HepG2 (cell line): ENCODE measurements around the gene PHF14.

Source experiments
- BCL6 ChIP-seq: IDR thresholded peaks from 2 replicates; pipeline ENCODE4 v1.6.1; 2016; ENCODE audit warnings: missing genetic modification reagents, missing compliant biosample characterization
- FOXP1 ChIP-seq, 2 experiments: fragments of 450-650 bp in 1 of 2; IDR thresholded peaks; 2 replicates each; pipeline ENCODE4 v1.6.1; 2017 to 2018; ENCODE audit warnings: antibody characterized with exemption in 1 of 2
- HDAC2 ChIP-seq: sonication (generic); formaldehyde crosslinking; IDR thresholded peaks from 2 replicates; pipeline ENCODE4 v1.4.0; 2020; ENCODE audit warnings: missing genetic modification reagents
- MYC ChIP-seq: sonication (generic); formaldehyde crosslinking; IDR thresholded peaks from 2 replicates; pipeline ENCODE4 v1.9.0; 2021; ENCODE audit warnings: missing genetic modification reagents, borderline replicate concordance
- ONECUT2 ChIP-seq: sonication (generic); formaldehyde crosslinking; IDR thresholded peaks from 2 replicates; pipeline ENCODE4 v1.4.0; 2020; ENCODE audit warnings: missing genetic modification reagents
- RAD21 ChIP-seq: fragments of 450-650 bp; formaldehyde crosslinking; IDR thresholded peaks from 2 replicates; pipeline ENCODE4 v1.5.0; 2020; ENCODE audit warnings: mild to moderate bottlenecking
- SMAD1 ChIP-seq: sonication (generic); formaldehyde crosslinking; IDR thresholded peaks from 2 replicates; pipeline ENCODE4 v1.4.0; 2020; ENCODE audit warnings: missing genetic modification reagents, low read depth, mild to moderate bottlenecking, borderline replicate concordance
- STAT6 ChIP-seq: sonication (generic); formaldehyde crosslinking; IDR thresholded peaks from 2 replicates; pipeline ENCODE4 v1.4.0; 2020; ENCODE audit warnings: missing genetic modification reagents, mild to moderate bottlenecking, borderline replicate concordance
- ZNF274 ChIP-seq: sonication (generic); formaldehyde crosslinking; IDR thresholded peaks from 2 replicates; pipeline ENCODE4 v1.5.1; 2020; ENCODE audit warnings: mild to moderate bottlenecking, missing genetic modification reagents
- TF ChIP-seq, protein P1 (sequence below): sonication (generic); formaldehyde crosslinking; IDR thresholded peaks from 2 replicates; pipeline ENCODE4 v1.4.0; 2020; ENCODE audit warnings: mild to moderate bottlenecking, low read depth, missing genetic modification reagents
- TF ChIP-seq, protein P2 (sequence below), 2 experiments: fragments of 450-650 bp in 1 of 2; sonication (generic) in 1 of 2; formaldehyde crosslinking in 1 of 2; IDR thresholded peaks; 2 replicates each; pipeline versions ENCODE4 v1.6.1 to v1.8.0; 2016 to 2022; ENCODE audit warnings: antibody characterized with exemption in 1 of 2, mild to moderate bottlenecking in 1 of 2, missing genetic modification reagents in 1 of 2

DNA sequence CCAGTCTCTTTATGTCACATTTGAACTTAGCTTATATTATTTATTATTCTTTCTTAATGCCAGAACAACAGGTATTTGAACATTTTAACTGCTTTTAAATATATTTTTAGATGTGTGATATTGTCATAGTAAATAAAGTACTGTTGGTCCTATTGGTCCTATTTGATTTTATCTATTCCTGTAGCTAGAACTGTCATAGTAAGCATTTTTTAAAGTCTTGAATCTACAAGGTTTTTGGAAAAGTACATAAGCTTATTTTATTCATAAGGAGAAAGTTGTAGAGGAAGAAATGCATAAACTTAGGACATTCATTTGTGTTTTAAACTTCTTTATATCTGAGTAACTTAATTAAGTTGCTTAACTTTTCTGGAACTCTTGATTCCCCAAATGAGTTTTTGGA is 136.0 kb downstream of the PHF14 start:
- TF ChIP-seq STAT6 (CRISPR knock-in tag) (no peak), ZNF274 (CRISPR knock-in tag) (no peak), FOXP1 (IDR thresholded peaks at IDR 0.05) (no peak), FOXP1 (CRISPR knock-in tag; IDR thresholded peaks at IDR 0.05) (no peak), SMAD1 (no peak), RAD21 (CRISPR knock-in tag) (no peak), HDAC2 (CRISPR knock-in tag) (no peak), MYC (CRISPR knock-in tag) (no peak), ONECUT2 (CRISPR knock-in tag) (no peak), BCL6 (CRISPR knock-in tag) (no peak)
- TF ChIP-seq, protein P1, sequence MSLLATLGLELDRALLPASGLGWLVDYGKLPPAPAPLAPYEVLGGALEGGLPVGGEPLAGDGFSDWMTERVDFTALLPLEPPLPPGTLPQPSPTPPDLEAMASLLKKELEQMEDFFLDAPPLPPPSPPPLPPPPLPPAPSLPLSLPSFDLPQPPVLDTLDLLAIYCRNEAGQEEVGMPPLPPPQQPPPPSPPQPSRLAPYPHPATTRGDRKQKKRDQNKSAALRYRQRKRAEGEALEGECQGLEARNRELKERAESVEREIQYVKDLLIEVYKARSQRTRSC (CRISPR knock-in tag), result no peak
- TF ChIP-seq, protein P2, sequence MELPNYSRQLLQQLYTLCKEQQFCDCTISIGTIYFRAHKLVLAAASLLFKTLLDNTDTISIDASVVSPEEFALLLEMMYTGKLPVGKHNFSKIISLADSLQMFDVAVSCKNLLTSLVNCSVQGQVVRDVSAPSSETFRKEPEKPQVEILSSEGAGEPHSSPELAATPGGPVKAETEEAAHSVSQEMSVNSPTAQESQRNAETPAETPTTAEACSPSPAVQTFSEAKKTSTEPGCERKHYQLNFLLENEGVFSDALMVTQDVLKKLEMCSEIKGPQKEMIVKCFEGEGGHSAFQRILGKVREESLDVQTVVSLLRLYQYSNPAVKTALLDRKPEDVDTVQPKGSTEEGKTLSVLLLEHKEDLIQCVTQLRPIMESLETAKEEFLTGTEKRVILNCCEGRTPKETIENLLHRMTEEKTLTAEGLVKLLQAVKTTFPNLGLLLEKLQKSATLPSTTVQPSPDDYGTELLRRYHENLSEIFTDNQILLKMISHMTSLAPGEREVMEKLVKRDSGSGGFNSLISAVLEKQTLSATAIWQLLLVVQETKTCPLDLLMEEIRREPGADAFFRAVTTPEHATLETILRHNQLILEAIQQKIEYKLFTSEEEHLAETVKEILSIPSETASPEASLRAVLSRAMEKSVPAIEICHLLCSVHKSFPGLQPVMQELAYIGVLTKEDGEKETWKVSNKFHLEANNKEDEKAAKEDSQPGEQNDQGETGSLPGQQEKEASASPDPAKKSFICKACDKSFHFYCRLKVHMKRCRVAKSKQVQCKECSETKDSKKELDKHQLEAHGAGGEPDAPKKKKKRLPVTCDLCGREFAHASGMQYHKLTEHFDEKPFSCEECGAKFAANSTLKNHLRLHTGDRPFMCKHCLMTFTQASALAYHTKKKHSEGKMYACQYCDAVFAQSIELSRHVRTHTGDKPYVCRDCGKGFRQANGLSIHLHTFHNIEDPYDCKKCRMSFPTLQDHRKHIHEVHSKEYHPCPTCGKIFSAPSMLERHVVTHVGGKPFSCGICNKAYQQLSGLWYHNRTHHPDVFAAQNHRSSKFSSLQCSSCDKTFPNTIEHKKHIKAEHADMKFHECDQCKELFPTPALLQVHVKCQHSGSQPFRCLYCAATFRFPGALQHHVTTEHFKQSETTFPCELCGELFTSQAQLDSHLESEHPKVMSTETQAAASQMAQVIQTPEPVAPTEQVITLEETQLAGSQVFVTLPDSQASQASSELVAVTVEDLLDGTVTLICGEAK (IDR thresholded peaks at IDR 0.05), result no peak
- TF ChIP-seq, protein P2 (CRISPR knock-in tag; IDR thresholded peaks at IDR 0.05), result no peak
